Measurements from ENCODE around the gene MIP.
A peak's percentile ranks its signal among the peaks of the same experiment; 100 is the strongest.
"Not testable (repeated sequence)": the region's sequence is repeated elsewhere in the genome, so short reads cannot be mapped to it uniquely, and the experiment has no call there.

Gene MIP

DNA sequence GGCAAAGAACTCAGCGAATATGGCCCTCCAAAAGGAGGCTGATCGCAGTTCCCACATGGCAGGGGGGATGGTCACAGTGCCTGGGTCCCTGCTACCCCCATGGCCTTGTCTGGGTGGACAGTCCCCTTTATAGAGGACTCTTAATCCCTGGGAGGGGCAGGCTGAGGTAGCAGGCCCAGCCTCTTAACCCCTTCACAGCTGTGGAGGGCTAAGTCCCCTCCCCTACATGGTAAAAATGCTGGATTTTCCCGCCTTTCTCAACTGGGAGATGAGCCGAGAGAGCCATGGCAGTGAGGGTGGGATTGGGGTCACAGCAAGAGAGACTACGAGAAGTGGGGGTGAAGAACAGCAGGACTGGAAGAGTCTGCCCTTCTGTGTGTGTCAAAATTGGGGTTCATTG, at the start of gene MIP:
Gene MIP, minus strand, starts transcription at position 101 of the 400 bp plus-strand sequence. Its CDS starts 44 bp downstream, at position 57.
- DNase-seq: no peak

GRCh38 chr12:56499879-56500278, 45.4 kb upstream of the MIP start:
- DNase-seq: not testable (repeated sequence)

GRCh38 chr12:56499452-56499851, 45.0 kb upstream of the MIP start:
- not testable (repeated sequence) for DNase-seq

DNA sequence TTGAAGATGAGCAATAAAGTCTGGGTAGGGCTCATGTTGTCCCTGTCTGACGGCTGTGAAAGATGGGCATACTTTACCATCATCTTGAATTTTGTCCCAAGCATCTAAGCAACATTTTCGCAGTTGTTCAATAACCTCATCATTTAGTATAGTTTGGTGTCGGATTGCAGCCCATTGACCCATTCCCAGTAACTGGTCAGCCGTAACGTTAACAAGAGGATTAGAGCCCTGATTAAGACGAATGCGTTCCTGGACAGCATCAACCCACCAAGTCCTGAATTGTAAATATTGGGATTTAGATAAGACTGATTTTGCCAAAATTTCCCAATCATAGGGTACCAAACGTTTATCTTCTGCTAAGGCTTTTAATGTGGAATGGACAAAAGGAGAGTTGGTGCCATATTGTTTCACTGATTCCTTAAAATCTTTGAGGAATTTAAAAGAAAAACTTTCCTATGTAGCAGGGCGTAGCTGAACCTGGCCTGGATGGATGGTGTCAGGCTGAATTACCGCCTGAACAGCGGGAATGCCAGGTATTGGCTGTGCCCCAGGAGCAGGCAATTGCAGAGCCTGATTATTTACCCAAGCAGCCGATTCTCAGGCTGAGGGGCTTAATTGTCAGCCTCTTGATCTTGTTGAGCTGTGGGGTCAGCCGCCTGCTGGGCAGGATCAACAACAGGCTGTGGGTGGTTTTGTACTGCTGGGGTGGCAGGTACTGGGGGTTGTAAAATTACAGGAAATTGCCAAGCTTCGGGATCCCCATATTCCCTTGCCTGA, 43.9 kb upstream of the MIP start:
- DNase-seq: not testable (repeated sequence)

- not testable (repeated sequence) for DNase-seq
Measured at GRCh38 chr12:56496704-56497103, 42.2 kb upstream of the MIP start.

- DNase-seq: not testable (repeated sequence)
Measured at GRCh38 chr12:56494481-56494880, 40.0 kb upstream of the MIP start.

DNA sequence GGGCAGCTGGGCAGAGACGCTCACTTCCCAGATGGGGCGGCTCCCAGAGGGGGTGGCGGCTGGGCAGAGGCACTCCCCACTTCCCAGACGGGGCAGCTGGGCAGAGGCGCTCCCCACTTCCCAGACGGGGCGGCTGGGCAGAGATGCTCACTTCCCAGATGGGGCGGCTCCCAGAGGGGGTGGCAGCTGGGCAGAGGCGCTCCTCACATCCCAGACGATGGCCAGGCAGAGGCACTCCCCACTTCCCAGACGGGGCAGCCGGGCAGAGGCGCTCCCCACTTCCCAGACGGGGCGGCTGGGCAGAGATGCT, 39.6 kb upstream of the MIP start:
- DNase-seq: not testable (repeated sequence)

DNA sequence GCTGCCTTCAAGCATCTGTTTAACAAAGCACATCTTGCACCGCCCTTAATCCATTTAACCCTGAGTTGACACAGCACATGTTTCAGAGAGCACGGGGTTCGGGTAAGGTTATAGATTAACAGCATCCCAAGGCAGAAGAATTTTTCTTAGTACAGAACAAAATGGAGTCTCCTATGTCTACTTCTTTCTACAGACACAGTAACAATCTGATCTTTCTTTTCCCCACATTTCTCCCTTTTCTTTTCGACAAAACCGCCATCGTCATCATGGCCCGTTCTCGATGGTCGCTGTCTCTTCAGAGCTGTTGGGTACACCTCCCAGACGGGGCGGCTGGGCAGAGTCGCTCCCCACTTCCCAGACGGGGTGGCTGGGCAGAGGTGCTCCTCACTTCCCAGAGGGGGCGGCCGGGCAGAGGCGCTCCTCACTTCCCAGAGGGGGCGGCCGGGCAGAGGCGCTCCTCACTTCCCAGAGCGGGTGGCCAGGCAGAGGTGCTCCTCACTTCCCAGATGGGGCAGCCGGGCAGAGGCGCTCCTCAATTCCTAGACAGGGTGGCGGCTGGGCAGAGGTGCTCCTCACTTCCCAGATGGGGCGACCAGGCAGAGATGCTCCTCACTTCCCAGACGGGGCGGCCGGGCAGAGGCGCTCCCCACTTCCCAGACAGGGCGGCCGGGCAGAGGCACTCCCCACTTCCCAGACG, 39.1 kb upstream of the MIP start:
- not testable (repeated sequence) for DNase-seq

GRCh38 chr12:56490360-56490759, 35.9 kb upstream of the MIP start:
- no peak for DNase-seq

DNA sequence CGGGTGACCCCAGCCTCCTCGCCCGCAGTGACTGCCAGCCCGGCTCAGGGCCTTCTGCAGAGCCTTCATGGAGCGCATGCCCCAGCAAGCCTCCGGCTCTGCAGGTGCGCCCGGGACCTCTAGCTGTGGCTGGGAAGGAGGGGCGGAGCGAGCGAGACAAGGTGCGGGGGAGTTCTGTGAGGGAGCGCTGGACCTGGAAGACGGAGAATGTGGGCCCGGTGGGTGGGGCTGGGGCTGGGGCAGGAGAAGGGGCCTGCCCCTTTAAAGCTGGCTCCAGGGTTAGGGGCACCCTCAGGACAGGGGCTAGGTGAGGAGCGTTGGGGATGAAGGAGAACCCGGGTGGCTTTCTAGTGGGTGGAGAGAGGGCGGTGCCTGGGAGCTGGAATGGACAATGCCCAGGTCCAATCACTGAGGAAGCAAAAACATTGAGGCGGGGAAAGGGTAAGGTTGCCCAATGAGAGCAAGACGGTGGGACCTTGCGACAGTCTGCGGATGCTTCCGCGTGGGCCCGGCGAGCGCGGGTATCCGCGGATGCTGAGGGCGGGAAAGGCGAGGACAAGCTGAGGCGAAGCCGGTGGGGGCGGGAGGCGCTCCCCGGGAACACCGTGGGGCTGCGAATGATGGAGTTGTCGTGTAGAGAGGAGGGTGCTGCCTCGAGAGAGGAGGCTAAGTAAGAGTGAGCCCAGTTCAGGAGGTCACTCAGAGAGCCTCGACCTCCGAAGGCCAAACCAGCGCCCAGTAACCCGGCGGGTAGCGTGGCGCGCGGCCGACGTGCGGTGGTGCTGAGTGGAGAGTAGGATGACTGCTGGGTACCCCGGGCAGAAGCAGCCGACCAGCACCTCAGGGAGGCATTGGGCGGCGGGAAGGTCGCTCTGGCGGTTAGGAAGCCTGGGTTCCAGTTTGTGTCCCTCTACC, 33.8 kb upstream of the MIP start, which contains the start of gene GLS2:
Gene GLS2, minus strand, starts transcription at position 121 of the 915 bp plus-strand sequence. Its CDS starts 43 bp downstream, at position 78.
- peak; percentile 46 for DNase-seq

DNA sequence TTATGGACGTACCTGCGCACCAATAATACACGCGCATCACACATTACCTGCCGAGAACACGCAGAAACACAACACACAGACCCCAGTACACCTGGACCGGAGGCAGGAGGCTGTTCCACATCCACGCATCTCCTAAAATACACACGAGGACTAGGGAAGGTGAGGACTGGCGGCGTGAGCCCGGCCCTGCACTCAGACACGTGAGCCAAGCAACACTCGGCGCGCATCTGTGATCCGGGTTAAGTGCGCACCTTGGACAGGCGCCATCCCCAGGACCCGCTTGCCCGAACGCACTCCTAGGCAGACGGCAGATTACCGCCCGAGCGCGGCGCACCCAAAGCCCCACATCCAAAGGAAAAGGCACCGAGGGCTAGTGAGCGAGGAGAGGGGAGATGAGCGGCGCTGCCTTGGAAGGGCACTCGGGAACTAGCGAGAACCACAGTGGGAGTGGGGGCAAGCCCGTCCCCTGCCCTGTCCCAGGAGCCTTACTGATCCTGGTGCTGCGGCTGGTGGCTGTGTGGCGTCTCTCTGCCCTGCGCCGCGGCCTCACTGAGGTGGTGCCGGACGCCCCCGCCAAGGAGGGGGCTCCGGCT, 33.1 kb upstream of the MIP start:
- DNase-seq: no peak

DNA sequence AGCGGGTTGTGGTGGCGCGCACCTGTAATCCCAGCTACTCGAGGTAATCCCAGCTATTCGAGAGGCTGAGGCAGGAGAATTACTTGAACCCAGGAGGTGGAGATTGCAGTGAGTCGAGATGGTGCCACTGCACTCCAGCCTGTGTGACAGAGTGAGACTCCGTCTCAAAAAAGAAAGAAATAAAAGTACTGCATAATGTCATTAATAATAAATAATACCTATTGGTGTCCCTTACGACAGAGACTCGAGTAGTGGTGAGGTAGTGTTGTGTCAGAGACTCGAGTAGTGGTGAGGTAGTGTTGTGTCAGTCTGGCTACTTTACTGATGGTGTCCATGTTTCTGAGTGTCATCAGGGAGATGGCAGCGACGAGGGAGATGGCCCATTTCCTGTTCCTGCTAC, 32.2 kb upstream of the MIP start:
- no peak for DNase-seq

- no peak for DNase-seq
Measured at GRCh38 chr12:56484566-56484965, 30.1 kb upstream of the MIP start.

GRCh38 chr12:56479625-56480024, 25.2 kb upstream of the MIP start:
- no peak for DNase-seq

GRCh38 chr12:56477521-56478225, 23.2 kb upstream of the MIP start:
- no peak for DNase-seq

GRCh38 chr12:56476972-56477432, 22.5 kb upstream of the MIP start:
- no peak for DNase-seq

DNA sequence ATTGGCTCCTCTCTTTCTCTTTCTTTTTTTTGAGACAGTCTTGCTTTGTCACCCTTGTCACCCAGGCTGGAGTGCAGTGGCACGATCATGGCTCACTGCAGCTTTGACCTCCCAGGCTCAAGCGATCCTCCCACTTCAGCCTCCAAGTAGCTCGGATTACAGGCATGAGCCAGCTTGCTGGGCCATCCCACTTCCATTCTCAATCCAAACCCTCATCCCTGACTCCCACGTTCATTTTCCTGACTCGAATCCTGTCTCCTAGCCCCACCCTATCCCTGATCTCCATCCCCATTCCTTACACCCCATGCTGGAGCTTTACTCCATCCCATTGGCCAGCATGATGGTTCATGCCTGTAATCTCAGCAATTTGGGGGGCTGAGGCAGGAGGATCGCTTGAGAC, 21.7 kb upstream of the MIP start:
- DNase-seq: no peak

DNA sequence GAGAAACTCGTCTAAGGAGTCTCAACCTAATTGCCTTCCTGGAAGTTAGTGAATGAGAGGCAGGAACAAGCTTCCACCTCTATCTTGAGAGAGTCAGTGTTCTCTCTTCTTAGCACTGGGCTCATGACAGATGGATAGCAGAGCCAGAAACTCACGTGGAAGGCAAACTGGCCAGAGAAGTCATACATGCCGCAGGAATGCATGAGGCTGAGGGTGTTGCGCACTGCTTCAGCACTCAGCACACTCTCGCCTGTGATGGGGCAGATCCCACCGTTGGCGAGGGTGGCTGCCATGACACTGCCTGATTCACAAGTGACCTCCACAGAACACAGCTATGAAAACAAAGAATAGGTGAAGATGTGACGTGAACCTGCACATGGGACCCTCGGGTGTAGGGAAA, 19.9 kb upstream of the MIP start:
- no peak for DNase-seq

DNA sequence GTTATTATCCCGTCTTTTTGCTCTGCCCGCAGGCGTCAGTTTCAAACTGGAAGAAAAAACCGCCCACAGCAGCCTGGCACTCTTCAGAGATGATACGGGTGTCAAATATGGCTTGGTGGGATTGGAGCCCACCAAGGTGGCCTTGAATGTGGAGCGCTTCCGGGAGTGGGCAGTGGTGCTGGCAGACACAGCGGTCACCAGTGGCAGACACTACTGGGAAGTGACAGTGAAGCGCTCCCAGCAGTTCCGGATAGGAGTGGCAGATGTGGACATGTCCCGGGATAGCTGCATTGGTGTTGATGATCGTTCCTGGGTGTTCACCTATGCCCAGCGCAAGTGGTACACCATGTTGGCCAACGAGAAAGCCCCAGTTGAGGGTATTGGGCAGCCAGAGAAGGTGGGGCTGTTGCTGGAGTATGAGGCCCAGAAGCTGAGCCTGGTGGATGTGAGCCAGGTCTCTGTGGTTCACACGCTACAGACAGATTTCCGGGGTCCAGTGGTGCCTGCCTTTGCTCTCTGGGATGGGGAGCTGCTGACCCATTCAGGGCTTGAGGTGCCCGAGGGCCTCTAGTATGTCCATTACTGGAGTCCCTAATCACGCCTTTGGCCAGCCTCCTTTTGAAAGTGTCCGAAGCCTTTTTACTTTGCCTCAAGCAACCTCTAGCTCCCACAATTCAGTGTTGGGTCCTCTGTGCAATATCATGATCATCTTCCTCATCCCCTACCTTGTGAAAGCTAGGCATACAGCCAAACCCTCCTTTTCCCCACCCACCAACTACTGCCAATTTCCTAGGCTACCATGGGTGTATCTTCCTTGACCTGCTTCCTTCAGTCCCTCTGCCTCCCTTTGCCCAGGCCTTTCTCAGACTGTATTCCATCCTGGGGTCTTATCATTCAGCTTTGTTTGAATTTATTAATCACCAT, 14.8 kb upstream of the MIP start:
- DNase-seq: no peak

- peak; percentile 67 for DNase-seq
Measured at GRCh38 chr12:56468216-56469006, 14.0 kb upstream of the MIP start, which contains the start of gene SPRYD4. SPRYD4 (plus strand) TSS chr12:56468578; CDS start chr12:56468592, 14 bp downstream.
